Measurements from ENCODE around the gene BANF2. TPM values are rescaled to one million over a fixed set of nuclear protein-coding genes. Genes with fewer than 3 reads are reported as not detected.

The BANF2 gene
- total RNA-seq, 1 donor from 2014 or later, result not detected

GRCh38 chr20:17762243-17762872 lies 62.6 kb downstream of the BANF2 start:
- Mint-ChIP-seq H3K4me3 (no peak overlapping the region), H3K36me3 (peaks cover 8% of the 10 kb centered on the region), H3K9me3 (peaks cover 11% of the 10 kb centered on the region), H3K27me3 (ENCODE audit: low read depth) (no peaks in the 10 kb centered on the region), H3K4me1 (peaks cover 9% of the 10 kb centered on the region), H3K27ac (peak overlapping the region; percentile 90)
- TF ChIP-seq CTCF (IDR thresholded peaks at IDR 0.05; ENCODE audit: unreplicated experiment), result no peak
- DNase-seq (ENCODE audit: low spot score in 2 of 2, unreplicated experiment in 2 of 2), result no peak

GRCh38 chr20:17762873-17763557 lies 63.2 kb downstream of the BANF2 start:
- DNase-seq (ENCODE audit: low spot score in 2 of 2, unreplicated experiment in 2 of 2), result no peak
- Mint-ChIP-seq H3K36me3 (peaks cover 7% of the 10 kb centered on the region), H3K9me3 (peaks cover 9% of the 10 kb centered on the region), H3K27ac (peak overlapping the region; percentile 90), H3K4me3 (no peak overlapping the region), H3K27me3 (ENCODE audit: low read depth) (no peaks in the 10 kb centered on the region), H3K4me1 (peaks cover 9% of the 10 kb centered on the region)
- TF ChIP-seq CTCF (IDR thresholded peaks at IDR 0.05; ENCODE audit: unreplicated experiment), result no peak

GRCh38 chr20:17765017-17765416 lies 65.3 kb downstream of the BANF2 start:
- no peak for TF ChIP-seq CTCF (IDR thresholded peaks at IDR 0.05; ENCODE audit: unreplicated experiment)
- no peaks in the 10 kb centered on the region for H3K9me3 Mint-ChIP-seq
- H3K27ac Mint-ChIP-seq, result no peak overlapping the region
- no peak for DNase-seq (ENCODE audit: low spot score in 2 of 2, unreplicated experiment in 2 of 2)
- H3K4me3 Mint-ChIP-seq, result no peak overlapping the region
- H3K27me3 Mint-ChIP-seq (ENCODE audit: low read depth), result no peaks in the 10 kb centered on the region
- H3K36me3 Mint-ChIP-seq, result no peaks in the 10 kb centered on the region
- peaks cover 9% of the 10 kb centered on the region for H3K4me1 Mint-ChIP-seq

- Mint-ChIP-seq H3K27me3 (ENCODE audit: low read depth) (no peaks in the 10 kb centered on the region), H3K27ac (no peak overlapping the region), H3K4me1 (peaks cover 9% of the 10 kb centered on the region), H3K36me3 (no peaks in the 10 kb centered on the region), H3K4me3 (no peak overlapping the region), H3K9me3 (no peaks in the 10 kb centered on the region)
- TF ChIP-seq CTCF (IDR thresholded peaks at IDR 0.05; ENCODE audit: unreplicated experiment), result no peak
- no peak for DNase-seq (ENCODE audit: low spot score in 2 of 2, unreplicated experiment in 2 of 2)
Measured at GRCh38 chr20:17765584-17765983, 65.8 kb downstream of the BANF2 start.

- DNase-seq (ENCODE audit: low spot score in 2 of 2, unreplicated experiment in 2 of 2), result no peak
- Mint-ChIP-seq H3K4me1 (peaks cover 11% of the 10 kb centered on the region), H3K27ac (no peak overlapping the region), H3K9me3 (no peaks in the 10 kb centered on the region), H3K27me3 (ENCODE audit: low read depth) (no peaks in the 10 kb centered on the region), H3K4me3 (no peak overlapping the region), H3K36me3 (no peaks in the 10 kb centered on the region)
- TF ChIP-seq CTCF (IDR thresholded peaks at IDR 0.05; ENCODE audit: unreplicated experiment), result no peak
Measured at GRCh38 chr20:17766226-17766625, 66.5 kb downstream of the BANF2 start.

Measured in mesothelial cell of epicardium (in vitro differentiated cells).